ENCODE data around the gene ESRRB.

Gene ESRRB

DNA sequence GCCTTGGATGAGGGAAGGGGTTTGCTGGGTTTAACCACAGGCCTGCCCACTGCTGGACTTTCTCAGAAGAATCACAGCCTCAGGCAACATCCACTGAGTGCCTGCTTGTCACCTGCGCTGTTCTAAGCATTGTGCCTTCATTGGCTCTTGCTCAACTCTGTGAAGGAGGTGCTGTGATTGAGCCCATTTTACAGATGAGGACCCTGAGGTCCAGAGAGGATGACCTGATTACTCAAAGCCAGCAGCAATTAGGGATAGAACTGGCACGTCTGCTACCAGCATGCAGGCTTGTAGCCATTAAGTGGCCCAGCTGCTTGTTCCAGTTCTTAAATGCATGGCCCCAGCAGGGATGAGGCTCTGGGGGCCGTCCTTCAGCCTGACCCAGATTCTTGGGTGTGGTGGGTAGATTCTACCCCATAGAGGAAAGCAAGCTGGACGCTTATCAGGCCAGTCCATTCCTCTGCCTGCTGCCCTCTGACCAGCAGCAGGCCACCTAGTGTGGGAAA lies 54.6 kb downstream of the ESRRB start:
- TF ChIP-seq, protein P1, sequence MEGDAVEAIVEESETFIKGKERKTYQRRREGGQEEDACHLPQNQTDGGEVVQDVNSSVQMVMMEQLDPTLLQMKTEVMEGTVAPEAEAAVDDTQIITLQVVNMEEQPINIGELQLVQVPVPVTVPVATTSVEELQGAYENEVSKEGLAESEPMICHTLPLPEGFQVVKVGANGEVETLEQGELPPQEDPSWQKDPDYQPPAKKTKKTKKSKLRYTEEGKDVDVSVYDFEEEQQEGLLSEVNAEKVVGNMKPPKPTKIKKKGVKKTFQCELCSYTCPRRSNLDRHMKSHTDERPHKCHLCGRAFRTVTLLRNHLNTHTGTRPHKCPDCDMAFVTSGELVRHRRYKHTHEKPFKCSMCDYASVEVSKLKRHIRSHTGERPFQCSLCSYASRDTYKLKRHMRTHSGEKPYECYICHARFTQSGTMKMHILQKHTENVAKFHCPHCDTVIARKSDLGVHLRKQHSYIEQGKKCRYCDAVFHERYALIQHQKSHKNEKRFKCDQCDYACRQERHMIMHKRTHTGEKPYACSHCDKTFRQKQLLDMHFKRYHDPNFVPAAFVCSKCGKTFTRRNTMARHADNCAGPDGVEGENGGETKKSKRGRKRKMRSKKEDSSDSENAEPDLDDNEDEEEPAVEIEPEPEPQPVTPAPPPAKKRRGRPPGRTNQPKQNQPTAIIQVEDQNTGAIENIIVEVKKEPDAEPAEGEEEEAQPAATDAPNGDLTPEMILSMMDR (IDR thresholded peaks at IDR 0.05; ENCODE audit: low read depth, low read length): no peak
- DNase-seq (ENCODE audit: low read depth, low spot score): no peak

DNA sequence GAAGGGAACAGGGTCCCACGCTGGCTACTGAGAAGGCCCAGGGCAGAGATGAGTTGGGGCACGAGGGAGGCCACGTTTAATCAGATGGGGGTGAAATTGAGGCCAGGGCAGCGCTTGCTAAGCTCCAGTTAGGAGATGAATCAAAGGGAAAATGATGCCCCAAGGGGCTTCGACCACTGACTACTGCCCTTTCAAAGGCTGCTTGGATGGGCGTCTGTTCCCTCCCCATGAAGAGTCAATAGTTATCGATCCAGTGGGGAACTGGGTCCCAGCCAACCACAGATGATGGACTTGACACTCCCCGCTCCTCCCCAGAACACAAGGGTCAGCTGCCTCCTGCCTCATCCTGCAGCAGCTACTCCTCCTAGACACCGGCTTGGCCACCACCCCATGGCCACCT lies 55.6 kb downstream of the ESRRB start:
- in situ Hi-C loops (cut with HindIII; ENCODE audit: low sequenced_read_pairs): no loop called here
- no peak for DNase-seq (ENCODE audit: low read depth, low spot score)
- TF ChIP-seq, protein P1 (IDR thresholded peaks at IDR 0.05; ENCODE audit: low read depth, low read length): no peak
- H3K4me3 ChIP-seq (ENCODE audit: low read depth, low read length): no peak overlapping the region

More for the DNA sequence above, 54.6 kb downstream of the ESRRB start:
- in situ Hi-C loops (cut with HindIII; ENCODE audit: low sequenced_read_pairs): no loop called here
- H3K4me3 ChIP-seq (ENCODE audit: low read depth, low read length): no peak overlapping the region

DNA sequence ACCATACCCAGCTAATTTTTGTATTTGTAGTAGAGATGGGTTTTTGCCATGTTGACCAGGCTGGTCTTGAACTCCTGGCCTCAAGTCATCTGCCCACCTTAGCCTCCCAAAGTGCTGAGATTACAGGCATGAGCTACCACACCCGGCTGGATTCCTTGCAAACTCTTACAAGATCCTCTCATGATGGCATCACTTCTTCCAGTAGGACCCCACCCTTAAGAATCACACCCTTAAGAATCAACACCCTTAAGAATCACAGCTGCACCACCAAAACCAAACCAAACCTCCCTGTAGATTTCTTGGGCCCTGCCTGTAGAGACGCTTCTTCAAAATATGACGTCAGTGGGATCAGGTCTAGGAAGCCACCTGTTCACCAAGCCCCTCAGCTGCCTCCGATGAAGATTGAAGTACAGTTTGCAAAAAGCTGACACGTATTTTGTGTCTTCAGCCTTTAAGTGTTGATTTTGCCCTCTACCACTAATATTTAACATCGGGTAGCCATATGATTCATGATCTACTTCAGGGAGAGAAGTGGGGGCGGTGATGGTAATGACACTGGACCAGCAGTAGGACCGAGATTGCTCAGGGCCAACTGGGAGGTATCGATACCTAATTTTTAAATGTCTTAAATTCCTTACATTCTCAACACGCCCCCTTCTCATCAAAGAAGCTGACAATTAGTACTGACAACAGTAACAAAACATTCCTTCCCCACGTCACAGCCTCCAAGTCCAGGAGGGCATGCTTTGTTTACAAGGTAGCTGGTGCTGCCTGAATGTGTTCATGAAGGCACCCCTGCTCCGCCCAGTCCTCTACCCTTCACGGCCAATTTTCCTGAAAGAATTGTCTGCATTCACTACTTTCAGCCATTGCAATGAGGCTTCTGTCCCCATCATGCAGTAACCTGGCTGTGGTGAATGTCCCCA lies 57.2 kb downstream of the ESRRB start:
- TF ChIP-seq, protein P1 (IDR thresholded peaks at IDR 0.05; ENCODE audit: low read depth, low read length): no peak
- in situ Hi-C loops (cut with HindIII; ENCODE audit: low sequenced_read_pairs): no loop called here
- DNase-seq (ENCODE audit: low read depth, low spot score): no peak
- no peak overlapping the region for H3K4me3 ChIP-seq (ENCODE audit: low read depth, low read length)

DNA sequence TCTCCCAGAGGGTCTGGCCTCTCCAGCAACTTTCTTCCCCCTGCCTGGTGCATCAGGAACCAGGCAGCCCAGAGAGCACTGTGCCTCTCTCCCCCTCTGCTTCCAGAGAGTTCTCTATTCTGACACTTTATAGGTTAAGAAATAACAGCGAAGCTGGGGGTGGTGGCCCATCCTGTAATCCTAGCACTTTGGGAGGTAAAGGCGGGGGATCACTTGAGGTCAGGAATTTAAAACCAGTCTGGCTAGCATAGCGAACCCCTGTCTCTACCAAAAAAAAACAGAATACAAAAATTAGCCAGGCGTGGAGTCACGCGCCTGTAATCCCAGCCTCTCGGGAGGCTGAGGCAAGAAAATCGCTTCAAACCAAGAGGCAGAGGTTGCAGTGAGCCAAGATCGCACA lies 58.3 kb downstream of the ESRRB start:
- TF ChIP-seq, protein P1 (IDR thresholded peaks at IDR 0.05; ENCODE audit: low read depth, low read length): no peak
- in situ Hi-C loops (cut with HindIII; ENCODE audit: low sequenced_read_pairs): no loop called here
- H3K4me3 ChIP-seq (ENCODE audit: low read depth, low read length): no peak overlapping the region
- DNase-seq (ENCODE audit: low read depth, low spot score): no peak

DNA sequence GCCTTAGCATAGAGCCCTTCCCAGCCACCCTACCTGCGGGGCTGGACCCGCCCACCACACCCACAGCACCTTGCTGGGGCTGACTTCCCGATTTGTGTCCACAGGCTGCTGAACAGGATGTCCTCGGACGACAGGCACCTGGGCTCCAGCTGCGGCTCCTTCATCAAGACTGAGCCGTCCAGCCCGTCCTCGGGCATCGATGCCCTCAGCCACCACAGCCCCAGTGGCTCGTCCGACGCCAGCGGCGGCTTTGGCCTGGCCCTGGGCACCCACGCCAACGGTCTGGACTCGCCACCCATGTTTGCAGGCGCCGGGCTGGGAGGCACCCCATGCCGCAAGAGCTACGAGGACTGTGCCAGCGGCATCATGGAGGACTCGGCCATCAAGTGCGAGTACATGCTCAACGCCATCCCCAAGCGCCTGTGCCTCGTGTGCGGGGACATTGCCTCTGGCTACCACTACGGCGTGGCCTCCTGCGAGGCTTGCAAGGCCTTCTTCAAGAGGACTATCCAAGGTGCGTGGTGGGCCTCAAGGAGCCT lies 63.4 kb downstream of the ESRRB start:
- in situ Hi-C loops (cut with HindIII; ENCODE audit: low sequenced_read_pairs): no loop called here
- TF ChIP-seq, protein P1 (IDR thresholded peaks at IDR 0.05; ENCODE audit: low read depth, low read length): no peak
- H3K4me3 ChIP-seq (ENCODE audit: low read depth, low read length): no peak overlapping the region
- DNase-seq (ENCODE audit: low read depth, low spot score): no peak

DNA sequence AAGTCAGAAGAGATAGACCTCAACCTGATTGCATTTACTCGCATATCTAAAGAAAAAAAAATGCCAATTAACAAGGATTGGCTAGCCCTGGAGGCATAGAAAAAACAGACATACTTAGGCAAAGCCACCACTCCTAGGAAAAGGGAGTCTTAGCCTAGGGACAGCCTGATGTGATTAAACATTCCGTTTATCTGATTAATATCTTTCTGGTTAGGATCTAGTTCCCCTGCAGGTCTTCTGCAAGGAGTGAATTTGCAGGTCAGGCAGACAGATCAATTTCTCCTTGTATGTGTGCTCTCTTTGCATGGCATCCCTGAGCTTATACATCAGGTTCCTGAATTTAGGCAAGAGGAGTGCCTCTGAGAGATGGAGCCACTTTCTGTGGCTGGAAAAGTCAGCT lies 70.5 kb downstream of the ESRRB start:
- in situ Hi-C loops (cut with HindIII; ENCODE audit: low sequenced_read_pairs): no loop called here
- TF ChIP-seq, protein P1 (IDR thresholded peaks at IDR 0.05; ENCODE audit: low read depth, low read length): no peak
- no peak for DNase-seq (ENCODE audit: low read depth, low spot score)
- H3K4me3 ChIP-seq (ENCODE audit: low read depth, low read length): no peak overlapping the region

Measured in astrocyte of the spinal cord (primary cell).